Activated CD4-positive, alpha-beta memory T cell treated with anti-CD3 and anti-CD28 coated beads for 36 hours (primary cell): Measurements from ENCODE around the gene ANKRD49. TPM values are rescaled to one million over a fixed set of nuclear protein-coding genes. Genes with fewer than 3 reads are reported as not detected.
"Not testable (repeated sequence)": the region's sequence is repeated elsewhere in the genome, so short reads cannot be mapped to it uniquely, and the experiment has no call there.

Source experiments
- CTCF ChIA-PET: fragments of 350-600 bp; sonication (Branson Sonifier 250); formaldehyde crosslinking; loops from one replicate; lab custom pipeline; 2021; ENCODE audit warnings: antibody characterized with exemption, inconsistent platforms; lab: Charles Lee
- POLR2A ChIA-PET: fragments of 350-600 bp; sonication (Branson Sonifier 250); formaldehyde crosslinking; loops from one replicate; lab custom pipeline; 2021; ENCODE audit warnings: antibody characterized with exemption; lab: Charles Lee
- DNase-seq: peaks from one replicate; pipeline ENCODE4 v3.0.0-alpha.2; 2020
- H3K27ac Mint-ChIP-seq: one replicate; pipeline ENCODE4 v1.8.0; 2021; ENCODE audit warnings: mixed read lengths
- H3K27me3 Mint-ChIP-seq: one replicate; pipeline ENCODE4 v1.8.0; 2021; ENCODE audit warnings: mixed read lengths
- H3K36me3 Mint-ChIP-seq: one replicate; pipeline ENCODE4 v1.8.0; 2021; ENCODE audit warnings: mixed read lengths
- H3K4me1 Mint-ChIP-seq: one replicate; pipeline ENCODE4 v1.8.0; 2021; ENCODE audit warnings: low read depth, mixed read lengths
- H3K4me3 Mint-ChIP-seq: one replicate; pipeline ENCODE4 v1.8.0; 2021; ENCODE audit warnings: mild to moderate bottlenecking, mixed read lengths
- H3K9me3 Mint-ChIP-seq: one replicate; pipeline ENCODE4 v1.8.0; 2021; ENCODE audit warnings: mixed read lengths
- intact Hi-C: fragments of 100-400 bp; cut with micrococcal nuclease; formaldehyde crosslinking; loops from one replicate; pipeline ENCODE4 v1.15.1; 2023
- total RNA-seq, 2 experiments: library from RNA; stranded (reverse); gene quantifications; one replicate each; pipeline ENCODE4 v1.2.3, GENCODE V29; 2021

Gene ANKRD49
- total RNA-seq, 2 experiments from 2014 or later = 18.6 to 19.2 TPM

GRCh38 chr11:94469416-94469815 is 24.4 kb upstream of the ANKRD49 start:
- H3K27ac Mint-ChIP-seq = no peak overlapping the region
- no peak for DNase-seq
- no peaks in the 10 kb centered on the region for H3K9me3 Mint-ChIP-seq
- intact Hi-C loops = no loop called here
- no peaks in the 10 kb centered on the region for H3K27me3 Mint-ChIP-seq
- H3K36me3 Mint-ChIP-seq = peaks cover 48% of the 10 kb centered on the region
- peaks cover 17% of the 10 kb centered on the region for H3K4me1 Mint-ChIP-seq
- CTCF ChIA-PET = no interaction called here
- H3K4me3 Mint-ChIP-seq = no peak overlapping the region
- POLR2A ChIA-PET = no interaction called here

DNA sequence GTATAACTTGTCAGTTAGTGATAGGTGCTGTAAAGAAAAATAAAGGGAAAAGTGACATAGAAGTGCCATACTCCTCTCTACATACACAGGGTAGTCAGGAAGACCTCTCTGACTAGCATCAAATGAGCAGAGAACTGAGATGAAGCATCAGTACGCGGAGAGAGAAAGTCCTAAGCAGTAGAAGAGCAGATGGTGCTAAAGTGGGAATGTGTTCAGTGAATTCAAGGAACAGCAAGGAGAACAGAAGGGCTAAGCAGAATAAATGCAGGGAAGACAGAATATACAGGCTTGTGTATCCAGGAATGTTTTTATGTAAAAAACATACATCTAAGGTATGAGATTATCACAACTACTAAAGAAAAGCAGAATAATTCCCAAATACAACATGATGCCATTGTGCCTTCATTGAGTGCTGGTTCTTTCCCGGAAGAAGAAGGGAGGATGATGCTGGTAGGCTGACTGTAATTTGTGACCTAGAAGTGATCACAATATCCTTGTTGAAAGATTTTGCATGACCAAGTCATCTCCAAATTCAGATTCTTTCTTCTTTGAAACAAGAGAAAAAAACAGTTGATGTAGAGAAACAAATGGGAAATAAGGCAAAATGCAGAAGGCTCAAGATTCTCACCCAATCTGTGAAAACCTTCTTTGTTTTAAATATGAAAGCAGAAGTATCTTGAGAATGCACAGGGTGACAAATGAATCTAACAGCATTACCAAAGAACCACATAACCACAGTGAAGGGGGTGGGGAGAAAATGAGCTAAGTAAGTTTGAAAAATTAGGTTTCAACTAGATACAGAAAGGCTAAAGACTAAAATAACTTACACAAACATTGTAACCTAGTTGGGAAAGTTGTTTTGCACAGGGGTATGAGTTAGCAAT is 20.6 kb upstream of the ANKRD49 start:
- Mint-ChIP-seq H3K4me3 (no peak overlapping the region), H3K4me1 (peaks cover 21% of the 10 kb centered on the region), H3K9me3 (no peaks in the 10 kb centered on the region), H3K27me3 (no peaks in the 10 kb centered on the region), H3K27ac (peak overlapping the region; percentile 10), H3K36me3 (peaks cover 42% of the 10 kb centered on the region)
- intact Hi-C loops = no loop called here
- ChIA-PET POLR2A (no interaction called here), CTCF (no interaction called here)
- DNase-seq = no peak

DNA sequence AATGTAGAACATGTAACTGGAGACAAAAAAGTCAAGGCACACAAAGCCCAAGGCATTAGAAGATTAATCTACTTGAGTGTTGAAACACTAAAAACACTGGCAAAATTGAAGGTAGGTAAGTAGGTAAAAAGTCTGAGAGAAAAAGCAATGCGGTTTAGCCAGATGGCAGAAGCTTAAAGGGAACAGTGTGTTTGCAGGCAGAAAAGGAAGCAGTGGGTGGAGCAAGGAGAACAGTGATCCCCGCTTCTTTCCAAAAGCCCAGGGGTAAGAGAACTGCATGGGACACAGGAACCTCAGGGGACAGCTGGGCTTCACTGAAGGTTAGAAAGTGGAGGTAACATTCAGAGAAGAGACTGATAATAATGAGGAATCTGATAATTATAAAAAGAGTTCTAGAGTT is 16.2 kb upstream of the ANKRD49 start:
- ChIA-PET CTCF (no interaction called here), POLR2A (no interaction called here)
- Mint-ChIP-seq H3K4me3 (no peak overlapping the region), H3K27me3 (no peaks in the 10 kb centered on the region), H3K9me3 (no peaks in the 10 kb centered on the region), H3K4me1 (peaks cover 19% of the 10 kb centered on the region), H3K27ac (no peak overlapping the region), H3K36me3 (peaks cover 53% of the 10 kb centered on the region)
- intact Hi-C loops = no loop called here
- no peak for DNase-seq

- no peak overlapping the region for H3K27ac Mint-ChIP-seq
- ChIA-PET POLR2A (no interaction called here), CTCF (no interaction called here)
- H3K4me1 Mint-ChIP-seq = peaks cover 7% of the 10 kb centered on the region
- no peaks in the 10 kb centered on the region for H3K9me3 Mint-ChIP-seq
- no peak overlapping the region for H3K4me3 Mint-ChIP-seq
- DNase-seq = no peak
- H3K27me3 Mint-ChIP-seq = no peaks in the 10 kb centered on the region
- H3K36me3 Mint-ChIP-seq = peaks cover 52% of the 10 kb centered on the region
- intact Hi-C loops = no loop called here
Measured at GRCh38 chr11:94481342-94481741, 12.4 kb upstream of the ANKRD49 start.

DNA sequence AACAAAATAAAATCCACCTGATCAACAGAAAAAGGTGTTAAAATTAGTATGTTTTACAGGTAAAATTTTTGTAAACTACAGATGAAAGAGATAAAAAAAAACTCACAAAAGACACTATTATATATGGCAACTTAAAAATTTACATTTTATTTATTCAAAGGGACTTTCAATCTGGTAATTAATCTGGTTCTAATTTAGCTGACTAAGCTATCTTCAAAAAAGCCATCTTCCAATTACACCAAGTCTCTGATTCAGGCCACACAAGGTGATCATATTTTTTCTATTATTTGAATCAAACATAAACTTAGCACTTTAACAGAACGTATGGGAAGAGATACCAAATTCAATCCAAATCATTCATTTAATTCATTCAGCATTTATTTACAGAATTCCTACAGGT is 7.7 kb upstream of the ANKRD49 start:
- POLR2A ChIA-PET = no interaction called here
- Mint-ChIP-seq H3K36me3 (peaks cover 64% of the 10 kb centered on the region), H3K4me3 (no peak overlapping the region), H3K27ac (no peak overlapping the region), H3K4me1 (peaks cover 3% of the 10 kb centered on the region), H3K27me3 (no peaks in the 10 kb centered on the region), H3K9me3 (no peaks in the 10 kb centered on the region)
- DNase-seq = no peak
- CTCF ChIA-PET = interaction anchor here (1.2 kb wide), 1 partner anchor 16 kb away, joined by 3 read pairs; no protein-coding TSS in a partner anchor
- intact Hi-C loops = no loop called here

- ChIA-PET POLR2A (interaction anchor here (0.6 kb wide), 1 partner anchor 710 kb away, joined by 3 read pairs; the partner anchor contains the start of gene MED17), CTCF (interaction anchor here (0.6 to 1.0 kb wide), 3 partner anchors 13 to 369 kb away, joined by 3 to 4 read pairs (median 3); no protein-coding TSS in a partner anchor)
- intact Hi-C loops = loop anchor here (1.0 to 10.0 kb wide), 5 partner anchors 342 to 1299 kb away; partner anchors contain the start of genes CEP295, CEP57, SLC36A4 and SRSF8
- H3K36me3 Mint-ChIP-seq = peaks cover 21% of the 10 kb centered on the region
- H3K27me3 Mint-ChIP-seq = no peaks in the 10 kb centered on the region
- peak overlapping the region; percentile 96 for H3K4me3 Mint-ChIP-seq
- no peak for DNase-seq
- peak overlapping the region; percentile 89 for H3K27ac Mint-ChIP-seq
- no peaks in the 10 kb centered on the region for H3K9me3 Mint-ChIP-seq
- peaks cover 36% of the 10 kb centered on the region for H3K4me1 Mint-ChIP-seq
Measured at GRCh38 chr11:94494126-94494680, 419 bp downstream of the ANKRD49 start.

GRCh38 chr11:94500181-94500580 is 6.4 kb downstream of the ANKRD49 start:
- peaks cover 10% of the 10 kb centered on the region for H3K4me1 Mint-ChIP-seq
- intact Hi-C loops = no loop called here
- POLR2A ChIA-PET = no interaction called here
- H3K4me3 Mint-ChIP-seq = no peak overlapping the region
- CTCF ChIA-PET = no interaction called here
- H3K27me3 Mint-ChIP-seq = no peaks in the 10 kb centered on the region
- H3K9me3 Mint-ChIP-seq = no peaks in the 10 kb centered on the region
- H3K36me3 Mint-ChIP-seq = peaks cover 17% of the 10 kb centered on the region
- no peak overlapping the region for H3K27ac Mint-ChIP-seq
- no peak for DNase-seq

GRCh38 chr11:94501522-94501921 is 7.7 kb downstream of the ANKRD49 start:
- Mint-ChIP-seq H3K4me1 (peaks cover 2% of the 10 kb centered on the region), H3K9me3 (no peaks in the 10 kb centered on the region), H3K27ac (no peak overlapping the region), H3K36me3 (peaks cover 17% of the 10 kb centered on the region), H3K27me3 (no peaks in the 10 kb centered on the region), H3K4me3 (no peak overlapping the region)
- ChIA-PET POLR2A (no interaction called here), CTCF (interaction anchor here (0.8 to 2.4 kb wide), 4 partner anchors 16 to 606 kb away, joined by 3 to 11 read pairs (median 4); no protein-coding TSS in a partner anchor)
- intact Hi-C loops = loop anchor here (1.0 kb wide), 1 partner anchor 331 kb away; no protein-coding TSS in a partner anchor
- DNase-seq = no peak

GRCh38 chr11:94504689-94505293 is 11.0 kb downstream of the ANKRD49 start:
- Mint-ChIP-seq H3K4me3 (no peak overlapping the region), H3K27me3 (no peaks in the 10 kb centered on the region), H3K36me3 (peaks cover 2% of the 10 kb centered on the region), H3K9me3 (no peaks in the 10 kb centered on the region), H3K4me1 (no peaks in the 10 kb centered on the region), H3K27ac (no peak overlapping the region)
- no peak for DNase-seq
- ChIA-PET CTCF (interaction anchor here (0.6 to 2.4 kb wide), 18 partner anchors 10 to 1270 kb away, joined by 3 to 13 read pairs (median 4); no protein-coding TSS in a partner anchor), POLR2A (no interaction called here)
- intact Hi-C loops = loop anchor here (1.0 kb wide), 2 partner anchors 179 to 583 kb away; no protein-coding TSS in a partner anchor

DNA sequence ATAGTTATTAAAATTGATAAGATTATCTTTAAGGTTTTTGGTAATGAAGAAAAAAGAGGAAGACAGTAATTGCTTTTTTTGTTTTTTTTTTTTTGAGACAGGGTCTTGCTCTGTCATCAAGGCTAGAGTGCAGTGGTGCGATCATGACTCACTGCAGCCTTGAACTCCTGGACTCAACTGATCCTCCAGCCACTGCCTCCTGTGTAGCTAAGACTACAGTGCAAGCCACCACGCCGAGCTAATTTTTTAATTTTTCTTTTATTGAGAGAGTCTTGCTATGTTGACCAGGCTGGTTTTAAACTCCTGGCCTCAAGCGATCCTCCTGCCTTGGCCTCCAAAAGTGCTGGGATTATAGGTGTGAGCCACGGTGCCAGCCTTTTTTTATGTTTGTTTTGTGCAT is 12.7 kb downstream of the ANKRD49 start:
- H3K27me3 Mint-ChIP-seq, H3K9me3 Mint-ChIP-seq, H3K4me3 Mint-ChIP-seq, H3K27ac Mint-ChIP-seq, intact Hi-C loops, H3K4me1 Mint-ChIP-seq, DNase-seq, POLR2A ChIA-PET, H3K36me3 Mint-ChIP-seq: not testable (repeated sequence)
- CTCF ChIA-PET = interaction anchor here (1.0 to 2.5 kb wide), 3 partner anchors 16 to 611 kb away, joined by 3 to 8 read pairs (median 5); no protein-coding TSS in a partner anchor

GRCh38 chr11:94507485-94507884 is 13.7 kb downstream of the ANKRD49 start:
- H3K4me3 Mint-ChIP-seq = no peak overlapping the region
- intact Hi-C loops = no loop called here
- ChIA-PET CTCF (interaction anchor here (0.6 to 2.5 kb wide), 4 partner anchors 13 to 612 kb away, joined by 3 to 8 read pairs (median 4); no protein-coding TSS in a partner anchor), POLR2A (no interaction called here)
- H3K4me1 Mint-ChIP-seq = peaks cover 8% of the 10 kb centered on the region
- no peak overlapping the region for H3K27ac Mint-ChIP-seq
- peaks cover 9% of the 10 kb centered on the region for H3K27me3 Mint-ChIP-seq
- no peak for DNase-seq
- H3K36me3 Mint-ChIP-seq = no peaks in the 10 kb centered on the region
- no peaks in the 10 kb centered on the region for H3K9me3 Mint-ChIP-seq
